ENCODE results near the gene ATXN7L1.

Gene ATXN7L1

GRCh38 chr7:105643384-105643783 lies 233.0 kb downstream of the ATXN7L1 start:
- TF ChIP-seq EZH2 (optimal IDR thresholded peaks at IDR 0.05; ENCODE audit: low read depth, low read length) (no peak), EZH2phosphoT487 (IDR thresholded peaks at IDR 0.05; ENCODE audit: low read length) (no peak), CTCF (IDR thresholded peaks at IDR 0.05; ENCODE audit: low read length) (no peak)
- H3K36me3 ChIP-seq (replicated peaks; ENCODE audit: insufficient read depth, low read length), result no peaks in the 10 kb centered on the region
- no peaks in the 10 kb centered on the region for H4K20me1 ChIP-seq (ENCODE audit: insufficient read depth, low read length)
- no peak overlapping the region for H3K9ac ChIP-seq (ENCODE audit: low read length)
- H3F3A ChIP-seq (ENCODE audit: insufficient read depth, low read length), result no peaks in the 10 kb centered on the region
- no peaks in the 10 kb centered on the region for H3K9me3 ChIP-seq (replicated peaks; ENCODE audit: insufficient read depth, low read length)
- no peak for DNase-seq
- H3K79me2 ChIP-seq (ENCODE audit: low read length), result no peaks in the 10 kb centered on the region
- H2AFZ ChIP-seq (ENCODE audit: low read length), result no peak overlapping the region
- no peak overlapping the region for H3K27ac ChIP-seq (ENCODE audit: low read length)
- H3K4me3 ChIP-seq (ENCODE audit: low read length), result no peak overlapping the region
- H3K27me3 ChIP-seq (replicated peaks; ENCODE audit: insufficient read depth, low read length), result no peaks in the 10 kb centered on the region
- no peaks in the 10 kb centered on the region for H3K4me1 ChIP-seq (ENCODE audit: low read length)
- H3K4me2 ChIP-seq (ENCODE audit: low read depth, low read length), result no peak overlapping the region
- H3K9me2 ChIP-seq (replicated peaks; ENCODE audit: insufficient read depth, low read length), result no peaks in the 10 kb centered on the region

GRCh38 chr7:105642264-105642663 lies 234.1 kb downstream of the ATXN7L1 start:
- Histone ChIP-seq H3F3A (ENCODE audit: insufficient read depth, low read length) (no peaks in the 10 kb centered on the region), H3K27ac (ENCODE audit: low read length) (no peak overlapping the region), H3K36me3 (replicated peaks; ENCODE audit: insufficient read depth, low read length) (no peaks in the 10 kb centered on the region), H3K9me3 (replicated peaks; ENCODE audit: insufficient read depth, low read length) (no peaks in the 10 kb centered on the region), H2AFZ (ENCODE audit: low read length) (no peak overlapping the region), H3K4me2 (ENCODE audit: low read depth, low read length) (no peak overlapping the region), H3K9ac (ENCODE audit: low read length) (no peak overlapping the region), H3K9me2 (replicated peaks; ENCODE audit: insufficient read depth, low read length) (no peaks in the 10 kb centered on the region), H3K27me3 (replicated peaks; ENCODE audit: insufficient read depth, low read length) (no peaks in the 10 kb centered on the region), H3K4me3 (ENCODE audit: low read length) (no peak overlapping the region), H3K4me1 (ENCODE audit: low read length) (no peaks in the 10 kb centered on the region), H3K79me2 (ENCODE audit: low read length) (no peaks in the 10 kb centered on the region), H4K20me1 (ENCODE audit: insufficient read depth, low read length) (no peaks in the 10 kb centered on the region)
- DNase-seq, result no peak
- TF ChIP-seq CTCF (IDR thresholded peaks at IDR 0.05; ENCODE audit: low read length) (no peak), EZH2phosphoT487 (IDR thresholded peaks at IDR 0.05; ENCODE audit: low read length) (no peak), EZH2 (optimal IDR thresholded peaks at IDR 0.05; ENCODE audit: low read depth, low read length) (no peak)

- no peak for TF ChIP-seq CTCF (IDR thresholded peaks at IDR 0.05; ENCODE audit: low read length)
- TF ChIP-seq EZH2phosphoT487 (IDR thresholded peaks at IDR 0.05; ENCODE audit: low read length), result no peak
- no peak for TF ChIP-seq EZH2 (optimal IDR thresholded peaks at IDR 0.05; ENCODE audit: low read depth, low read length)
- Histone ChIP-seq H3K9ac (ENCODE audit: low read length) (no peak overlapping the region), H2AFZ (ENCODE audit: low read length) (no peak overlapping the region), H4K20me1 (ENCODE audit: insufficient read depth, low read length) (no peaks in the 10 kb centered on the region), H3K4me2 (ENCODE audit: low read depth, low read length) (no peak overlapping the region), H3K9me3 (replicated peaks; ENCODE audit: insufficient read depth, low read length) (no peaks in the 10 kb centered on the region), H3F3A (ENCODE audit: insufficient read depth, low read length) (no peaks in the 10 kb centered on the region), H3K27ac (ENCODE audit: low read length) (no peak overlapping the region), H3K4me3 (ENCODE audit: low read length) (no peak overlapping the region), H3K36me3 (replicated peaks; ENCODE audit: insufficient read depth, low read length) (no peaks in the 10 kb centered on the region), H3K4me1 (ENCODE audit: low read length) (no peaks in the 10 kb centered on the region), H3K27me3 (replicated peaks; ENCODE audit: insufficient read depth, low read length) (no peaks in the 10 kb centered on the region), H3K9me2 (replicated peaks; ENCODE audit: insufficient read depth, low read length) (no peaks in the 10 kb centered on the region), H3K79me2 (ENCODE audit: low read length) (no peaks in the 10 kb centered on the region)
- no peak for DNase-seq
These were observed 235.2 kb downstream of the ATXN7L1 start for GRCh38 chr7:105640956-105641810.

Data from MM.1S (cell line).